HTR-8/SVneo (cell line): ENCODE results near the gene CCDC83.
"Not testable (repeated sequence)": the region's sequence is repeated elsewhere in the genome, so short reads cannot be mapped to it uniquely, and the experiment has no call there.

Source experiments
- DNase-seq: peaks from one replicate; pipeline ENCODE4 v3.0.0; 2011; ENCODE audit warnings: low spot score, mixed read lengths; ENCODE audit not compliant: insufficient read length
- FAIRE-seq: peaks from 2 replicates; lab custom pipeline; 2011; peaks lifted over from hg19 to GRCh38; lab: Jason Lieb, UNC

The CCDC83 gene

GRCh38 chr11:85934596-85935169 is 79.5 kb downstream of the CCDC83 start:
- DNase-seq (no peak), FAIRE-seq (no peak)

GRCh38 chr11:85935751-85936150 is 80.6 kb downstream of the CCDC83 start:
- FAIRE-seq (peak; percentile 65), DNase-seq (no peak)

GRCh38 chr11:85937835-85938234 is 82.7 kb downstream of the CCDC83 start:
- DNase-seq = no peak
- FAIRE-seq = no peak

- DNase-seq = no peak
These were observed 84.2 kb downstream of the CCDC83 start for GRCh38 chr11:85939099-85940015.

GRCh38 chr11:85941380-85941973 is 86.3 kb downstream of the CCDC83 start:
- peak; percentile 85 for FAIRE-seq

More at GRCh38 chr11:85939099-85940015, 84.2 kb downstream of the CCDC83 start:
- no peak for FAIRE-seq

GRCh38 chr11:85945296-85945695 is 90.1 kb downstream of the CCDC83 start:
- no peak for DNase-seq
- no peak for FAIRE-seq

More at GRCh38 chr11:85941380-85941973, 86.3 kb downstream of the CCDC83 start:
- DNase-seq = peak; percentile 83

GRCh38 chr11:85945788-85946187 is 90.6 kb downstream of the CCDC83 start:
- DNase-seq (no peak), FAIRE-seq (no peak)

GRCh38 chr11:85946221-85946620 is 91.0 kb downstream of the CCDC83 start:
- no peak for FAIRE-seq

GRCh38 chr11:85947431-85948272 is 92.5 kb downstream of the CCDC83 start:
- DNase-seq (no peak), FAIRE-seq (no peak)

More at GRCh38 chr11:85946221-85946620, 91.0 kb downstream of the CCDC83 start:
- no peak for DNase-seq

GRCh38 chr11:85948884-85949283 is 93.7 kb downstream of the CCDC83 start:
- no peak for DNase-seq
- FAIRE-seq = no peak

GRCh38 chr11:85949798-85950197 is 94.6 kb downstream of the CCDC83 start:
- FAIRE-seq (no peak), DNase-seq (no peak)

- no peak for DNase-seq
These were observed 95.3 kb downstream of the CCDC83 start for GRCh38 chr11:85950317-85951048.

GRCh38 chr11:85951049-85951405 is 95.8 kb downstream of the CCDC83 start:
- FAIRE-seq (no peak), DNase-seq (no peak)

More at GRCh38 chr11:85950317-85951048, 95.3 kb downstream of the CCDC83 start:
- FAIRE-seq = no peak

- no peak for FAIRE-seq
- no peak for DNase-seq
These were observed 96.4 kb downstream of the CCDC83 start for GRCh38 chr11:85951428-85952107.

GRCh38 chr11:85952108-85952485 is 96.9 kb downstream of the CCDC83 start:
- FAIRE-seq, DNase-seq: not testable (repeated sequence)

- no peak for FAIRE-seq
These were observed 98.4 kb downstream of the CCDC83 start for GRCh38 chr11:85953491-85954143.

GRCh38 chr11:85955531-85955930 is 100.3 kb downstream of the CCDC83 start:
- no peak for DNase-seq

More at GRCh38 chr11:85953491-85954143, 98.4 kb downstream of the CCDC83 start:
- no peak for DNase-seq

GRCh38 chr11:85960678-85961077 is 105.5 kb downstream of the CCDC83 start:
- no peak for FAIRE-seq

More at GRCh38 chr11:85955531-85955930, 100.3 kb downstream of the CCDC83 start:
- no peak for FAIRE-seq

More at GRCh38 chr11:85960678-85961077, 105.5 kb downstream of the CCDC83 start:
- DNase-seq = no peak
